Neuronal stem cell (in vitro differentiated cells): ENCODE results near the gene BEX2. TPM values are rescaled to one million over a fixed set of nuclear protein-coding genes. Genes with fewer than 3 reads are reported as not detected.

ENCODE experiments used
- DNase-seq: peaks from one replicate; pipeline ENCODE4 v3.0.0-alpha.2; 2013; ENCODE audit warnings: low spot score
- H2AFZ ChIP-seq: one replicate; pipeline ENCODE4 v1.6.1; 2013; ENCODE audit warnings: mild to moderate bottlenecking, low read length, inconsistent platforms
- H2AK5ac ChIP-seq: 2 replicates; pipeline ENCODE4 v1.6.1; 2013; ENCODE audit warnings: low read depth, mild to moderate bottlenecking, inconsistent platforms, low read length, moderate library complexity, mixed read lengths
- H2BK120ac ChIP-seq: 2 replicates; pipeline ENCODE4 v1.6.1; 2013; ENCODE audit warnings: low read depth, mild to moderate bottlenecking, inconsistent platforms, low read length, moderate library complexity, mixed read lengths
- H2BK12ac ChIP-seq: one replicate; pipeline ENCODE4 v1.6.1; 2013; ENCODE audit warnings: low read length, inconsistent platforms
- H2BK15ac ChIP-seq: 2 replicates; pipeline ENCODE4 v1.6.1; 2013; ENCODE audit warnings: mild to moderate bottlenecking, low read length, inconsistent platforms, mixed read lengths
- H2BK5ac ChIP-seq: one replicate; pipeline ENCODE4 v1.6.1; 2013; ENCODE audit warnings: inconsistent platforms, mild to moderate bottlenecking, low read length, moderate library complexity
- H3K14ac ChIP-seq: one replicate; pipeline ENCODE4 v1.6.1; 2013; ENCODE audit warnings: low read length, inconsistent platforms
- H3K18ac ChIP-seq: 2 replicates; pipeline ENCODE4 v1.6.1; 2013; ENCODE audit warnings: low read length, inconsistent platforms
- H3K23ac ChIP-seq: 2 replicates; pipeline ENCODE4 v1.6.1; 2013; ENCODE audit warnings: low read depth, mild to moderate bottlenecking, mixed read lengths, low read length, inconsistent platforms; ENCODE audit not compliant: poor library complexity
- H3K27ac ChIP-seq: replicated peaks from 3 replicates; pipeline ENCODE4 v1.5.1; 2013; ENCODE audit warnings: low read length, inconsistent platforms
- H3K27me3 ChIP-seq, 3 experiments: 2 replicates each; pipeline ENCODE4 v1.6.1; 2013; ENCODE audit warnings: low read length in 3 of 3, mild to moderate bottlenecking in 2 of 3, inconsistent platforms in 1 of 3, low read depth in 1 of 3, mixed read lengths in 1 of 3, moderate library complexity in 1 of 3; ENCODE audit not compliant: control insufficient read depth in 3 of 3, insufficient read depth in 3 of 3
- H3K36me3 ChIP-seq, 2 donors: replicated peaks in 1 of 2; 2 replicates each; pipeline ENCODE4 v1.6.1; 2013; ENCODE audit warnings: low read length in 2 of 2; ENCODE audit not compliant: control insufficient read depth in 2 of 2, insufficient read depth in 2 of 2
- H3K4ac ChIP-seq: 2 replicates; pipeline ENCODE4 v1.6.1; 2013; ENCODE audit warnings: inconsistent platforms, mild to moderate bottlenecking, low read length, moderate library complexity
- H3K4me1 ChIP-seq, 2 donors: 1 replicate in 1 of 2; 2 replicates in 1 of 2; pipeline ENCODE4 v1.6.1; 2013; ENCODE audit warnings: low read length in 2 of 2, low read depth in 1 of 2; ENCODE audit not compliant: control insufficient read depth in 2 of 2, insufficient read depth in 1 of 2
- H3K4me2 ChIP-seq: one replicate; pipeline ENCODE4 v1.6.1; 2013; ENCODE audit warnings: mild to moderate bottlenecking, low read length, inconsistent platforms; ENCODE audit not compliant: insufficient read depth, poor library complexity, severe bottlenecking
- H3K4me3 ChIP-seq, 2 donors: 2 replicates each; pipeline ENCODE4 v1.5.1; 2013; ENCODE audit warnings: low read length in 2 of 2, mild to moderate bottlenecking in 2 of 2, inconsistent platforms in 1 of 2, moderate library complexity in 1 of 2
- H3K79me1 ChIP-seq: one replicate; pipeline ENCODE4 v1.6.1; 2013; ENCODE audit warnings: low read depth, mild to moderate bottlenecking, inconsistent platforms, low read length, moderate library complexity
- H3K9ac ChIP-seq: one replicate; pipeline ENCODE4 v1.6.1; 2013; ENCODE audit warnings: mild to moderate bottlenecking, low read depth, low read length, inconsistent platforms; ENCODE audit not compliant: poor library complexity
- H3K9me3 ChIP-seq, 2 donors: replicated peaks in 1 of 2; 2 replicates each; pipeline versions ENCODE3 to v1.6.1; 2013; ENCODE audit warnings: low read length in 2 of 2, mild to moderate bottlenecking in 2 of 2, inconsistent platforms in 1 of 2, low read depth in 1 of 2, mixed read lengths in 1 of 2, moderate library complexity in 1 of 2; ENCODE audit not compliant: control insufficient read depth in 2 of 2, insufficient read depth in 1 of 2
- H4K8ac ChIP-seq: one replicate; pipeline ENCODE4 v1.6.1; 2013; ENCODE audit warnings: low read depth, mild to moderate bottlenecking, inconsistent platforms, low read length, moderate library complexity
- H4K91ac ChIP-seq: one replicate; pipeline ENCODE4 v1.6.1; 2013; ENCODE audit warnings: low read length, low read depth, mild to moderate bottlenecking, inconsistent platforms; ENCODE audit not compliant: poor library complexity
- WGBS, 2 donors: extraction: QIAGEN DNeasy Blood & Tissue Kit; methylation state at CpG; one replicate each; pipeline ENCODE4 v1.1.7; 2013; ENCODE audit warnings: missing lambda C conversion rate in 2 of 2, mixed read lengths in 1 of 2; ENCODE audit not compliant: insufficient read length in 2 of 2, insufficient replicate concordance in 1 of 2; ENCODE audit errors: extremely low coverage in 2 of 2; 5-methylcytosine and 5-hydroxymethylcytosine counted together
- small RNA-seq: library from polyadenylated mRNA; stranded (forward); fragments of <200 nt; extraction: miRNeasy Mini kit (QIAGEN cat#:217004); gene quantifications from one replicate; pipeline ENCODE3, GENCODE V24; 2013; ENCODE audit not compliant: insufficient read depth

The BEX2 gene

DNA sequence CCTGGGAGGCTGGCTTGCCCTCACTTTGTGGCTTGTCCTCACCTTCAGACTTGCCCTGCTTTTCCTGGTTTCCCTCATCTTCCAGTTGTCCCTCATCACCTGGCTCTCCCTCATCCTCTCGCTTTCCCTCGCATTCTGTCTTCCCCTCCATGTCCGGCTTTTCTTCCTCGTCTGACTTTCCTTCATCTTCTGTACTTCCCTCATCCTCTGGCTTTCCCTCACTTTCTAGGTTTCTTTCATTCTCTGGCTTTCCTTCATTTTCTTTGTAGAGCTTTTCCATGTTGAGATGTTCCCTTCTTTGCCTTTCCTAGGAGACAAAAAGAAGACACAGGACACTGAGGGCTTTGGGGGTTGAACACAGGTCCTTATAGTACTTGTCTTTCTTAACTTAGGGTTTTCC, 36.5 kb downstream of the BEX2 start:
- H4K8ac ChIP-seq: no peak overlapping the region
- no peak overlapping the region for H2AFZ ChIP-seq
- no peak overlapping the region for H2BK12ac ChIP-seq
- no peaks in the 10 kb centered on the region for H3K36me3 ChIP-seq
- no peak overlapping the region for H2BK15ac ChIP-seq
- no peaks in the 10 kb centered on the region for H3K4me1 ChIP-seq
- no peak overlapping the region for H3K4me3 ChIP-seq
- no peak overlapping the region for H2BK120ac ChIP-seq
- H3K27ac ChIP-seq: no peak overlapping the region
- peaks cover 0 to 63% (median 0%) of the 10 kb centered on the region in 3 experiments for H3K27me3 ChIP-seq
- no CpG with 5 or more reads among the region's 4 CpGs for WGBS, 2 donors
- no peak overlapping the region for H3K9ac ChIP-seq
- no peak for DNase-seq
- no peak overlapping the region for H3K18ac ChIP-seq
- no peak overlapping the region for H3K23ac ChIP-seq
- H3K4ac ChIP-seq: no peak overlapping the region
- H4K91ac ChIP-seq: no peak overlapping the region
- H3K4me2 ChIP-seq: no peak overlapping the region
- no peak overlapping the region for H2BK5ac ChIP-seq
- no peaks in the 10 kb centered on the region for H3K9me3 ChIP-seq
- H2AK5ac ChIP-seq: no peak overlapping the region
- no peaks in the 10 kb centered on the region for H3K79me1 ChIP-seq
- no peak overlapping the region for H3K14ac ChIP-seq

Small RNAs within 50 kb of the gene (small RNA-seq; reads per million reads assigned to genes)
- gene Z92846.1: not detected
